Stimulated activated CD4-positive, alpha-beta T cell treated with anti-CD3 and anti-CD28 coated beads, Interleukin-4, amount 100 ng/mL, for 24 hours (primary cell): Measurements from ENCODE around the gene G6PC2.

Experiments used
- DNase-seq: peaks from one replicate; pipeline ENCODE4 v3.0.0-alpha.2; 2020

The G6PC2 gene

DNA sequence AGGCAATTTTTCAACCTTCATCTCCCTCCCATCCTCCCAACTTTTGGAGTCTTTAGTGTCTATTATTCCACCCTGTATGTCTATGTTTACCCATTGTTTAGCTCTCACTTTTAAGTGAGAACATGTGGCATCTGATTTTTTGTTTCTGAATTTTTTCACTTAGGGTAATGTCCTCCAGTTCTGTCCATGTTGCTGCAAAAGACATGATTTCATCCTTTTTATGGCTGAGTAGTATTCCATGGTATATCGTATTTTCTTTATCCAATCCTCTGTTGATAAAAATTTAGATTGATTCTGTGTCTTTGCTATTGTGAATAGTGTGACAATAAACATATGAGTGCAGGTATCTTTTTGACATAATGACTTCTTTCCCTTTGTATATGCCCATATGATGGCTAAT is 48.2 kb downstream of the G6PC2 start:
- DNase-seq: no peak

DNA sequence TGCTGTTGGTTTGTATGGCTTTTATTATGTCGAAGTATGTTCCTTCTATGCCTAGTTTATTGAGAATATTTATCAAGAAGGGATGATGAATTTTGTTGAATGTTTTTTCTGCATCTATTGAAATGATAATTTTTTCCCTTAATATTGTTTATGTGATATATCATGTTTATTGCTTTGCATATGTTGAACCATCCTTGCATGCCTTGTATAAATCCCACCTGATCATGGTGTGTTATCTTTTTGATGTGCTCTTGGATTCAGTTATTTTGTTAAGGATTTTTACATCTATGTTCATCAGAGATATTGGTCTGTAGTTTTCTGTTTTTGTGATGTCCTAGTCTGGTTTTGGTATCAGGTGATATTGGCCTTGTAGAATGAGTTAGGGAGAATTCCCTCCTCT is 50.8 kb downstream of the G6PC2 start:
- DNase-seq: no peak

GRCh38 chr2:168952424-168952823 is 51.3 kb downstream of the G6PC2 start:
- DNase-seq: no peak

DNA sequence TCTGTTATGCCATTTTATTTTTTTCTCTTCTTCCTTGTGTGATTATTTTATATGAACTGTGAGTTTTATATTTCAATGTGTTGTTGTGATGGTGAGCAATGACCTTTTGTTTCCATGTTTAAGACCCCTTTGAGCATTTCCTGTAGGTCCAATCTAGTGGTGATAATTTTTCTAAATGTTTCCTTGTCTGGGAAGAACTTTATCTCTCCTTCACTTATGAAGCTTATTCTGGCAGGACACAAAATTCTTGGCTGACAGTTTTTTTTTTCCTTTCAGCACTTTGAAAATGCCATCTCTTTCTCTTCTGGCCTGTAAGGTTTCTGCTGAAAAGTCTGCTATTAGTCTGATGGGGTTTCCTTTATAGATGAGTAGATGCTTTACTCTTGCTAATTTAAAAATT is 53.2 kb downstream of the G6PC2 start:
- no peak for DNase-seq

DNA sequence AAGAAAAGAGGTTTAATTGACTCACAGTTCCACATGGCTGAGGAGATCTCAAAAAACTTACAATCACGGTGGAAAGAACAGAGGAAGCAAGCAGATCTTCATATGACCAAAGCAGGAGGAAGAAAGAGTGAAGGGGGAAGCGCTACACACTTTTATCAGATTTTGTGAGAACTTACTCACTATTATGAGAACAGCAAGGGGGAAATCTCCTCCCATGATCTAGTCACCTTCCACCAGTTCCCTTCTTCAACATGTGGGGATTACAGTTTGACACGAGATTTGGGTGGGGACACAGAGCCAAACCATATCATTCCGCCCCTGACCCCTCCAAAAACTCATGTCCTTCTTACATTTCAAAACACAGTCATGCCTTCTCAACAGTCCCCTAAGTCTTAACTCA is 54.2 kb downstream of the G6PC2 start:
- no peak for DNase-seq

- DNase-seq: no peak
These were observed 55.3 kb downstream of the G6PC2 start for GRCh38 chr2:168956392-168956791.
